Lower leg skin (tissue), 3 donors: ENCODE measurements around the gene PTCSC3.

Experiments
- CTCF ChIP-seq, 3 donors: fragments of 450-650 bp; IDR thresholded peaks; one replicate each; pipeline ENCODE4 v1.5.1; 2016; ENCODE audit warnings: antibody characterized with exemption in 3 of 3, mild to moderate bottlenecking in 3 of 3, moderate library complexity in 2 of 3
- POLR2A ChIP-seq, 2 donors: fragments of 450-650 bp; IDR thresholded peaks; one replicate each; pipeline ENCODE4 v1.6.1; 2016 to 2017; ENCODE audit warnings: antibody characterized with exemption in 2 of 2, mild to moderate bottlenecking in 1 of 2, moderate library complexity in 1 of 2

DNA sequence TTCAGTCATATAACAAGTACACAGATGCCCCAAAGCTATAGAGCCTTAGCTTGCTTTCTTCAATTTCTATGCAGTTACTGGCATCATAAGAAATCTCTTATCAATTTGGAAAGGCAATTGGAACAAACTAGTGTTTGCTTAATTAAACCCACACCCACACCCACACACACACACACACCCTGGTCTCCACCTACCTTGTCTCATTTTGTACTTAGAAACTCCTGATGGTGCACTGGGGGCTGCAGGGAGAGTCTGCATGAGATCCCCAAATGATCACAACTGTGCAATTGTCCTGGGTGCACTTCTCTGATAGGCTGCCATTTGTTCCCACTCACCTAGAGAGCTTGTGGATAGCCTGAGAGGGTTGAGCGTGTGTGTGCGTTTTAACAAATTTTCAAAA lies 40.5 kb upstream of the PTCSC3 start:
- TF ChIP-seq CTCF (IDR thresholded peaks at IDR 0.05): no peak
- no peak for TF ChIP-seq POLR2A (IDR thresholded peaks at IDR 0.05)
